DMS 273 treated with DMSO at 0.1 percent for 48 hours (cell line): Measurements from ENCODE around the gene RCVRN.
"Not testable (repeated sequence)": the region's sequence is repeated elsewhere in the genome, so short reads cannot be mapped to it uniquely, and the experiment has no call there.

Source experiments
- DNase-seq: peaks from one replicate; lab custom pipeline; 2025; lab: John Stamatoyannopoulos, UW

The RCVRN gene

DNA sequence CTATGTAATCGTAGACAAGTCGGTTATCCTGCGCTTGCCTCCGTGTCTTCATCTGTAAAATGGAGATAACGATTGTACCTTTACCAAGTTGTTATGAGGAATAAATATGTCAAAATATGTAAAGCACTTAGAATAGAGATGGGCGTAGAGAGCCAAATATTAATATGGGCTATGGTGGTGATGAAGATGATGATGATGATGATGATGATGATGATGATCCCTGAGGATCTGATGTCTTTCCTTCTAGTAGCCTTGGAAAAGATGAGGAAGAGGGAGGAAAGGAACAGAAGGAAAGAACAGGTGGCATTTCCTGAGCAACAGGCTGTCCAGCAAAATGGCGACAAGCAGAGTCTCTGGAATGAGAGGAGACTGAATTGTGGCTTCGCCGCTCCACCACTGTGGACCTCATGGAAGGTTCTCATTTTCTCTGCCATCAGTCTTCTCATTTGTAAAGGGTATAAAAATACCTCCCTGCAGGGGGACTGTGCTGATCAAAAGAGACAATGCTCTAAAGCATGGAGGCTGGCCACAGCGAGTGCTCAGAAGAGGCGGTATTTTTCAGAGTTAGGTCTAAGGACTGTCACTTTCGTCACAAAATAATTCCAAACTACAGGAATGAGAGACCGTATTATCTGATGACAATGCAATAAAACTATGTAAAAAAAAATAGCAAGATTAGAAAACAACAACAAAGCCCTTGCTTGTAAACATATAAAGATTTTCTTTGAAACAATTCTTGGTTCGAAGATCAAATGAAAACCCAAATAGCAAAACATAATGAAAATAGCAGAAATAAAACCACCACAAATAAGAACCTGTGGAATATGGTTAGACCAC lies 17.2 kb upstream of the RCVRN start:
- no peak for DNase-seq

DNA sequence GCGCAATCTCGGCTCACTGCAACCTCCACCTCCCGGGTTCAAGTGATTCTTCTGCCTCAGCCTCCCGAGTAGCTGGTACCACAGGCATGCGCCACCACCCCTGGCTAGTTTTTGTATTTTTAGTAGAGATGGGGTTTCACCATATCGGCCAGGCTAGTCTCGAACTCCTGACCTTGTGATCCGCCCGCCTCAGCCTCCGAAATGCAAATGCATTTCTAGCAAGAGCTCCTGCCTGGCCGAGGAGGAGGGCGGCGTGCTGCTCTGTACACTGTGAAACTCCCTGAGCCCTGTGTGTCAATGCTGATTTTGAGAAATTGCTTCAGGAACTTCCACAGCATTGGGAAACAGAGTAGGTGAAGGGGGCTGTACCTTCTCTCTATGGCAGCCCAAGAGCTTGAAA lies 16.1 kb upstream of the RCVRN start:
- not testable (repeated sequence) for DNase-seq

DNA sequence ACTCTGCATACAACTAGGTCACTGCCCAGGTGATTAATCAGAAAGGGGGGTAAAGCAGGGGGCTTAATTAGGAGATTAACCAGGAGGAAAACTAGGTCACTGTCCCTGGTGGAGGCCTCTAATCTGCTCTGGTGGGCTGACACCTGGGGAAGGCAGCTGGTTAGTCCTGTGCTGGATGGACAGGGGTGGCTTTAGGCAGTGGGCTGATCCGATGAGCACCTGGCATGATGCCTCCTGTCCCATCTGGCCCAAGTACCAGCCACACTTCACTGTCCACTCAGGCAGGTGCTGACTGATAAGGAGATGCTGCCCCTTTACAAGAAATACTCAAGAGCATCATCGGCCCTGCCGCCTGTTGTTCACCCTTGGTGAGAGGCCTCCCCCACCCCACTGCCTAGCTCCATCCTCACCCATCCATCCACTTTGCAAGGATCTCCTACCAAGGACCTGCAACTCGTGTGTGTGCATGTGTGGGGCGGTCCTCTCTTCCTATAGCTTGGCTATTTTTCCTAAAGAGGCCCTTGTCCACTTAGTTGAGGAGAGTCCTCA lies 13.8 kb upstream of the RCVRN start:
- DNase-seq: no peak

GRCh38 chr17:9918352-9918751 lies 13.3 kb upstream of the RCVRN start:
- no peak for DNase-seq

DNA sequence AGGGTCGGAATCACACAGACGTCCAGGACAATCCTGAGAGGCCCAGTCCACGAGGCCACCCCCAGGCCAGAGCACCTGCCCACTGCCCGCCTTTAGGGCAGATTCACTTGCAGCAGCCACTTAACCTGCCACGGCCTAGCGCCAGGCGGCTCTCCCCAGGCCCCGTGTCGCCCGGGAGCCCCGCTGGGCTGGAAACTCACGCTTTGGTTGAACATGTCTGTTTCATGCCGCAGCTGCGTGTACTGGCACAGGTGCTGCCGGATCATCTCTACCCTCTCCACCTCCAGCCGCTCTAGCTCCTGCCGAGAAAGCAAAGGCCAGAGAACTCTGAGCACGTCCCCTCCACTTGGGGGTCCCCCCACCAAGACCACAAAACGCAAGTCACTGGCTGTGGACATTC lies 12.7 kb upstream of the RCVRN start:
- DNase-seq: no peak

- no peak for DNase-seq
Observed at GRCh38 chr17:9917131-9917530, 12.1 kb upstream of the RCVRN start.

DNA sequence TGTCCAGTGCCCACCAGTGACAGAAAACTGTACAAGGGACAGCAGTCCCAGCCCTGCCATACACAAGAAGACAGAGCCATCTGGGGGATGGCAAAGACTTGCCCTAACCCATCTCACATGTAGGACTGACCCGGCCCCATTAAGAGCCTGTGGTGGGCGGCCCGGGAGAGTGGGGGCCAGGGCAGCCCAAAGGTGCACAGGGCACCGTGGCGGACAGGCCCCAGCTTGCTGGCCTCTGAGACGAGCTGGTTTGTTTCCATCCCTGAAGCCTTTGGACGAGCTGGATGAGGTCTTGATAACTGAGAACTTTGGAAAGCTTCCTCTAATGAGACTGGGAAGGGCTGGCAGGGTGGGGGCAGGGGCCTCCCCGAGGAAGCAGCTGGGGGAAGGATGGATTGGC lies 11.0 kb upstream of the RCVRN start:
- DNase-seq: no peak

GRCh38 chr17:9913476-9913875 lies 8.4 kb upstream of the RCVRN start:
- DNase-seq: no peak

GRCh38 chr17:9912121-9913099 lies 7.3 kb upstream of the RCVRN start:
- DNase-seq: no peak

GRCh38 chr17:9911089-9911488 lies 6.0 kb upstream of the RCVRN start:
- DNase-seq: no peak

DNA sequence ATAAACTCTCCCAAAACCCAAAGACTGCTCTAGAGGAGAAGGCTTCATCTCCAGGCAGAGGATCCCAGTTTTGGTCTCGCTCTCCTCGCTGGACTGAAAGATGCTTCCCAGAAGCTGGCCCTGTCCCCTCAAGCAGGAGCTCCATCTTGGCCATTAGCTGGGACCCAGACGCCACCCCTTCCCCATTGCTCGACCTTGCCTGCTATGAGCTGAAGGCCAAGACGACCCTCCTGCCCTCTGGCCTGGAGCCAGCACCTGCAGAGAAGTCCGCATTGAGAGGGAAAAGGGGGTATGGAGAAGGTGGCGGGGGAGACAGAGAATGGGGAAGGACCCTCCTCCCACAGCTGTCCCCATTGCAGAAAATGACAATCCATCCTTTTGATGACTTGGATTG lies 3.6 kb upstream of the RCVRN start:
- no peak for DNase-seq

DNA sequence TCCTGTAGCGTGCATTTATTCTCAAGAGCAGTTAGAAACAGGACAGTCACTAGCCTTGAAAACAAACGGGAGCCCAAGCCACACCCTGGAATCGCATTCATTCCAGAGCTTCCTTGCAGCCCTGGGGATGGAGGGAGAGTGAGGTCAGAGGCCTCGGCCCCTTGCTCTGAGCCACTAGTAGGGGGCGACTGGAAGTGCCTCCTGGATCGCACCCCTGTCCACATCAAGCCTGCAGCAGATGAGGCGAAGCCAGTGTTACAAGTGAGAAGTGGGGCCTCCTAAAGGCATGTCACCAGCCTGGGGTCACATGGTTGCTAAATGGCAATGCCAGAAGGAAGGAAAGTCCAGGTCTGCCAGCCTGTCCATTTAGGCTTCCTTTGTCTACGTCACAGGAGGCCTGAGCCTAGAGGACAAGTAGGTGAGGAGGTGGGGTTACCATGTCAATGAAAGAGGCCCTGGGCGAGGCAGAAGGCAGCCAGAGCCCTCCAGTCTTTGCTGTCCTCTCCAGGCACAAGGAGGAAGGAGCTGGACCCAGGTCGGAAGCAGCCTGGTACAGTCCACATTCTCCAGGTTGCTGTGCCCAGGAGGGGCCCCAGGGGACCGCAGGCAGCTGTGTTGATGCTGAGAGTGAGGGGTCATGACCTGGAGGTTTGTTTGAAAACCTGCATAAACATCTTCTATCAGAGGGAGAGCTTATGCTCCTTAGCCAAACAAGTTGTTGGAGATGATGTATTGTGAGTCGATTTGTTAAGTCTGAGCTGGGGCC lies 3.0 kb upstream of the RCVRN start:
- DNase-seq: no peak

DNA sequence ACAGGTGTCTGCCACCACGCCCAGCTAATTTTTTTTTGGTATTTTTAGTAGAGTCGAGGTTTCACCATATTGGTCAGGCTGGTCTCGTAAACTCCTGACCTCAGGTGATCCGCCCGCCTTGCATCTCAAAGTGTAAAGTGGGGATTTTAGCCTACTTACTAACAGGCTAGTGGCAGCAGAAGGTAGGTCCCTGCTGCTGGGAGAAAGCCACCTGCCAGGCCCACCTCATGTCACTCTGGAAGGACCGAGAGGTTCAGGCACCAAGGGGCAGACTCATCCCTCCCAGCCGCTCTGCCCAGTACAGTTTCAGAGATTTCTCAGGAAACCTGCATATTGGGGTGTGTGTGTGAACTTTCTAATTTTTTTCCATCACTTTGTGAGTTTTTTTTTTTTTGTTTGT lies 2.1 kb upstream of the RCVRN start:
- DNase-seq: no peak

GRCh38 chr17:9906616-9907015 lies 1.5 kb upstream of the RCVRN start:
- no peak for DNase-seq

DNA sequence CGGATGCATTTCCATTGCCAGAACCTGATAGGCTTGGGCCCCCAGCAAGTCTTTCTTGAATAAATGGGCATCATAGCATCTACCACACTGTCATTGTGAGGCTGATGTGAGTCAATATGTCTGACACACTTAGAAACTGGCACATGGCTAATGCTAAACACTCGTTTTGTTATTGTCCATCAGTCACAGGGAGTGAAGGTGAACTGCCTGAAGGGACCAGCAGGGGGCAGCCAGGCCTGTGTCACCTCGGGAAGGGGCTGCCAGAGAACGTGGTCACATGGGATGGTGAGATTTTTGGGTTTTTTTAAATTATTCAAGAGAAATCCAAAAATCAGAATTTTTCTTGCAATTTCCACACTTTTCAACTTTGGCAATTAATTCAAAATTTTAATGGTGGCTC lies 831 bp upstream of the RCVRN start:
- no peak for DNase-seq

- DNase-seq: no peak
Observed at GRCh38 chr17:9904277-9905077, 594 bp downstream of the RCVRN start.

DNA sequence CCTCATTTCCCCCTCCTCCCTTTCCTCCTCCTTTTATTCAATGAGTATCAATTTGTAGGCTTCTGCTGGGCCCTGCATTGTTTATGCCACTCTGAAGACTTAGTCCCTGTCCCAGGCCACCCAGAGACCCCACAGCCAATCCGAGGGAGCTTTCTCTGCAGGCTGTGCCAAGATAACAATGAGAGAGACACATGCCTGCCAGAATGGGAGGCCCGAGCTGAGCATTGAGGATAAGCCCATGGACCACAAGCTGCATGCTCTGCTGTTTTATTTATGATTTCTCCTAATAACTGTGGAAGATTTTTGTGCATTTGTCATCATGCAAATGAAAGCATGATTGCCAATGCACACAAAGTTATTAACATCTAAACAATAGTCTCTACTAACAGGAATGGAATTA lies 3.0 kb downstream of the RCVRN start:
- no peak for DNase-seq

GRCh38 chr17:9900784-9901183 lies 4.3 kb downstream of the RCVRN start:
- DNase-seq: no peak

- DNase-seq: no peak
Observed at GRCh38 chr17:9900044-9900594, 5.0 kb downstream of the RCVRN start.

- DNase-seq: no peak
Observed at GRCh38 chr17:9899280-9900043, 5.6 kb downstream of the RCVRN start.
